Measurements from ENCODE around the gene RASGEF1B.

DNA sequence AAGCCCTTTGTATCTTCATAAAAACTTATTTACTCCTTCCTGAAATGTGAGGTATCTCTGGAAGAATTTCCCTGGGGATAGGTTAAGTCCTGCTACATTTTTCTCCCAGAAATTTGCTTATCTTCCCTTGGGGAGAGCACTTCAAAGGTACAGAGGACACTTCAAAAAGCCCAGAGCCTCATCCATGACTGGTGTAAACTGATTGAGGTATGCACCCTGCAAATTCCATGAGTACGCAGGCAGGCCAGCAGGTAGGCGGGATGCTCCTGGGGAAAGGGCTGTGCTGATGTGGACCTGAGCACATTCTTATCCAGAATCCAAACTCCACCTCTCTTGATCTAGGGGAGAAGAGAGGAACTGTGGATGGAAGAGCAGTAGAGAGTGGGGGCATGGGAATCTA, 26.3 kb upstream of the RASGEF1B start:
- TF ChIP-seq, protein P1, sequence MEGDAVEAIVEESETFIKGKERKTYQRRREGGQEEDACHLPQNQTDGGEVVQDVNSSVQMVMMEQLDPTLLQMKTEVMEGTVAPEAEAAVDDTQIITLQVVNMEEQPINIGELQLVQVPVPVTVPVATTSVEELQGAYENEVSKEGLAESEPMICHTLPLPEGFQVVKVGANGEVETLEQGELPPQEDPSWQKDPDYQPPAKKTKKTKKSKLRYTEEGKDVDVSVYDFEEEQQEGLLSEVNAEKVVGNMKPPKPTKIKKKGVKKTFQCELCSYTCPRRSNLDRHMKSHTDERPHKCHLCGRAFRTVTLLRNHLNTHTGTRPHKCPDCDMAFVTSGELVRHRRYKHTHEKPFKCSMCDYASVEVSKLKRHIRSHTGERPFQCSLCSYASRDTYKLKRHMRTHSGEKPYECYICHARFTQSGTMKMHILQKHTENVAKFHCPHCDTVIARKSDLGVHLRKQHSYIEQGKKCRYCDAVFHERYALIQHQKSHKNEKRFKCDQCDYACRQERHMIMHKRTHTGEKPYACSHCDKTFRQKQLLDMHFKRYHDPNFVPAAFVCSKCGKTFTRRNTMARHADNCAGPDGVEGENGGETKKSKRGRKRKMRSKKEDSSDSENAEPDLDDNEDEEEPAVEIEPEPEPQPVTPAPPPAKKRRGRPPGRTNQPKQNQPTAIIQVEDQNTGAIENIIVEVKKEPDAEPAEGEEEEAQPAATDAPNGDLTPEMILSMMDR (IDR thresholded peaks at IDR 0.05; ENCODE audit: low read depth, low read length) = no peak
- no peak for TF ChIP-seq EZH2phosphoT487 (IDR thresholded peaks at IDR 0.05; ENCODE audit: low read depth)
